GM19351 (cell line): ENCODE measurements around the gene IL15RA.
A peak's percentile ranks its signal among the peaks of the same experiment; 100 is the strongest.

Experiments
- ATAC-seq: cut with Tn5 transposase; IDR thresholded peaks from one replicate; pipeline ENCODE4 v1.9.1; 2021; ENCODE audit warnings: mild to moderate bottlenecking, moderate library complexity; ENCODE audit not compliant: unreplicated experiment

IL15RA gene

GRCh38 chr10:5977471-5978229, at the start of gene IL15RA:
TSS of gene IL15RA (minus strand) at chr10:5977543. CDS start at chr10:5977492, 51 bp downstream.
- ATAC-seq: peak; percentile 65

- ATAC-seq: no peak
Measured at GRCh38 chr10:6025683-6026255, 48.4 kb upstream of the IL15RA start.

- no peak for ATAC-seq
Measured at GRCh38 chr10:6024334-6024682, 47.0 kb upstream of the IL15RA start.

- ATAC-seq: no peak
Measured at GRCh38 chr10:6023661-6024333, 46.5 kb upstream of the IL15RA start.

GRCh38 chr10:6022660-6023059, 45.3 kb upstream of the IL15RA start:
- no peak for ATAC-seq

- no peak for ATAC-seq
Measured at GRCh38 chr10:6020826-6021225, 43.5 kb upstream of the IL15RA start.

- no peak for ATAC-seq
Measured at GRCh38 chr10:6019796-6020195, 42.5 kb upstream of the IL15RA start.

- ATAC-seq: no peak
Measured at GRCh38 chr10:6019010-6019782, 41.9 kb upstream of the IL15RA start.

GRCh38 chr10:6018422-6018821, 41.1 kb upstream of the IL15RA start:
- ATAC-seq: no peak

GRCh38 chr10:6017781-6018354, 40.5 kb upstream of the IL15RA start:
- no peak for ATAC-seq

- peak; percentile 74 for ATAC-seq
Measured at GRCh38 chr10:6014241-6014761, 37.0 kb upstream of the IL15RA start.

GRCh38 chr10:6013413-6014192, 36.3 kb upstream of the IL15RA start:
- no peak for ATAC-seq

- ATAC-seq: no peak
Measured at GRCh38 chr10:6012121-6012905, 35.0 kb upstream of the IL15RA start.

GRCh38 chr10:6011558-6011957, 34.2 kb upstream of the IL15RA start:
- ATAC-seq: no peak

GRCh38 chr10:6010569-6010968, 33.2 kb upstream of the IL15RA start:
- no peak for ATAC-seq

- ATAC-seq: no peak
Measured at GRCh38 chr10:6009961-6010360, 32.6 kb upstream of the IL15RA start.

GRCh38 chr10:6009150-6009549, 31.8 kb upstream of the IL15RA start:
- ATAC-seq: no peak

GRCh38 chr10:6008497-6009142, 31.3 kb upstream of the IL15RA start:
- ATAC-seq: no peak

- no peak for ATAC-seq
Measured at GRCh38 chr10:6006991-6007390, 29.6 kb upstream of the IL15RA start.
